ENCODE results near the gene EPB41L3.

GRCh38 chr18:5568416-5568815 lies 24.6 kb upstream of the EPB41L3 start:
- no peak for TF ChIP-seq CTCF (IDR thresholded peaks at IDR 0.05)
- no peak for TF ChIP-seq POLR2AphosphoS5 (IDR thresholded peaks at IDR 0.05)
- no peak for TF ChIP-seq POLR2A (IDR thresholded peaks at IDR 0.05)
